Activated CD8-positive, alpha-beta memory T cell treated with anti-CD3 and anti-CD28 coated beads, Interleukin-2, amount 50 U/mL, for 1 hour (primary cell): ENCODE results near the gene WIPI1.
"Not testable (repeated sequence)": the region's sequence is repeated elsewhere in the genome, so short reads cannot be mapped to it uniquely, and the experiment has no call there.

Experiments
- DNase-seq: peaks from one replicate; pipeline ENCODE4 v3.0.0-alpha.2; 2020; ENCODE audit errors: extremely low read depth

Gene WIPI1

DNA sequence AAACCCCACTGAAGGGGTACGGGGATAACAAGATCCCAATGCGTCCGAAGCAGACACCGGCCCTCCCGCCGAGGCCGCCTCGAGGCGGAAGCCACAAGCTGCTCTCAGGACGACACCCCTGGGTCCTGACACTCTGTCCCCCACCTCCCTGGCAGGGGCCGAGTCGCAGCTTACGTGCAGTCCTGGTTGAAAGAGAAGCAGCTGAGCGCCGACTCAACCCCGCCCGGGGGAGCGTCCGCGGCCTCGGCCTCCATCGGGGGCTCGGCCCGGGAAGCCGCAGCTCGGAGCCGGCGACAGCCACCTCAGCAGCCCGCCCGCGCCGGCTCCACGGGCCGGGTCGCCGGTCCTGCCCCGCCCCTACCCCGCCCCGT is at the start of gene WIPI1:
TSS of gene WIPI1 (minus strand) at position 329 of the 371 bp plus-strand sequence. CDS start at position 254, 75 bp downstream.
- DNase-seq, result no peak

DNA sequence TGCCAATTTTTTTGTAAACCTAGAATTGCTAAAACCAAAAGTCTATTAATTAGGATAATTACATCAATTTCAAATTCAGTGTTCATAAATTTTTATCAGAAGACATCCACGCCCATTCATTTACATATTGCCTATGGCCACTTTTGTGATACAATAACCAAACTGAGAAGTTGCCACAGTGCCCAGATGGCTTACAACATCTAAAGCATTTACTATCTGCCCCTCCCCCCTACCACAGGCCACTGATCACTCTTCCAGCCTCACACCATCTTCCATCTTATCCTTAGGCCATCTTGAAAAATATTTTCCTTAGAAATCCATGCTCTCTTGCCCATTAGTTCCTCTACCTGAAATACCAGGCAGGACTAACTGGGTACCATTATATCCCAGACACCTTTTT is 48.7 kb upstream of the WIPI1 start:
- DNase-seq, result no peak

DNA sequence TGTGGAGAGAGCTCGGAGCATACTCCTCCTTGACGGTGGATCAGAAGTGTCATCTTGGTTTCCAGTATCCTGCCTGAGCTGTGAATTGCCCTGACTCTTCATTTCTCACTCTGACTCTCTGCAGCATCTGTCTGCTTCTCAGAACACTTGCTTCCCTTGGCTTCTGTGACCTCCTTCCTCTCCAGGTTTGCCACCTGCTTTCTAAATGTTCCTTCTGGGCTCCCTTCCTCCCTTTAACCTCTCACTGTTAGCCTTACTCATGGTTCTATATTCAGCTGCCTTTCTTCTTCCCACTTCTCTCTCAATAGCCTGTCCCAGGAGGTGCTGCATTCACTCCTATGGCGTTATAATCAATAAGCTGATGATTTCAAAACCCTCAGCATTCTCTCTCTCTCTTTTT is 43.8 kb upstream of the WIPI1 start:
- no peak for DNase-seq

- no peak for DNase-seq
These were observed 42.3 kb upstream of the WIPI1 start for GRCh38 chr17:68499587-68499986.

GRCh38 chr17:68498479-68499326 is 41.4 kb upstream of the WIPI1 start:
- no peak for DNase-seq

- DNase-seq, result no peak
These were observed 40.6 kb upstream of the WIPI1 start for GRCh38 chr17:68497885-68498319.

GRCh38 chr17:68495081-68495480 is 37.8 kb upstream of the WIPI1 start:
- no peak for DNase-seq

DNA sequence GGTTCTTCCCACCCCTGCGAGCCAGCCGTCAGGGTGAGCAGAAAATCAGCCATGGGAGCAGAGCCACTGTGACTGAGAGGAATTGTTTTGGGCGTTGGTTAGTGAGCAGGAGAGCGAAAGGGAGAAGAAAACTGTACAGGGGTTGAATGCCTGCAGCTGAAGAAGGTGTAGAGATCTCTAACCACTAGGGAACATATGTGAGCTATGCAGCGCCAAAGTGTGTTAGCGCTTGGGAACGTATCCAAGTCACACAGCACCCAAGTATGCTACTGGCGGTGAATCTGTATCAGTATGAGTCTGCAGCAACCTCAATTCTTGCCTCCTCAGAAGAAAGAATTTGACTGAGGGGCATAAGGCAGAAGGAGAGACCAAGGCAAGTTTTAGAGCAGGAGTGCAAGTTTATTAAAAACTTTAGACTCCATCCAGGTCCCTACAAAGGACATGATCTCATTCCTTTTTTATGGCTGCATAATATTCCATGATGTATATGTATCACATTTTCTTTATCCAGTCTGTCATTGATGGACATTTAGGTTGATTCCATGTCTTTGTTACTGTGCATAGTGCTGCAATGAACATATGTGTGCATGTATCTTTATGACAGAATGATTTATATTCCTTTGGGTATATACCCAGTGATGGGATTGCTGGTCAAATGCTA is 35.2 kb upstream of the WIPI1 start:
- not testable (repeated sequence) for DNase-seq

DNA sequence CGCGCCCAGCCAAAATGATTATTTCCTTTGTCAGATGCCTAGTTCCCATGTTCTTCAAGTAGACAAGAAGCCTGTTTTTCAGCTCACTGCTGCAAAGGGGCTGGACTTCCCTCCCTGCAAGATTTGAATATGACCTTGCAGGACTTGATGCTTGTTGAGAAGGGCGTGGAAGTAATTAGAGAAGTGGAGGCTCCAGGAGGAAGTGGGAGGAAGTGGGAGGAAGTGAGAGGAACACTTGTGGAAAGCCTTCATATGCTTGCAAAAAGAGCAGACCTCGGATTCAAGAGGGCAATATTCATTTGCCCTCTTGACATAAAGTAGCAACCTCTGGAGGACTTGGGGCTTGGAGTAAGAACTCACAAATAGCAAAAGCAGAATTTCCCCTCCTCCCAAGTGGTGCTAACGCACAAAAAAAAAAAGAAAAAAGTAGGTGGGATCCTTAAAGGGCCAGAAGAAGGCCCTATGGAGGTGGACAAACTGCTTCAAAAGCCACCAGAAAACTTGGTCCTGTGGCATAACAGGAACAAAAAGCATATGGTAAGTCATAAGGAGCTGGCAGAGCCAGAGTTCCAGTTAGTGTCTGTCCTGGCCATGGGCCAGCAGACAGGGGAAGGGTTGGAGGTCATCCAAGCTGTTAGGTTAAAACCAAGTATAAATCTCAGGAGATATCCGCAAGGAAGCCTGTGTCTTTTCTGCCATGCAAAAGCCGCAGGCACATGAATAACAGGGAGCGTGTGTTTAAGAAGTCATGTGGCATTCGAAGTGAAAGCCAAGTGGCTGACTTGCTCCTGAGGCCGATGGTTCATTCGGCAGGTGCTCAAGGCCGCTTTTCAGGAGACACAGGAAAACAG is 34.3 kb upstream of the WIPI1 start:
- DNase-seq, result no peak

GRCh38 chr17:68489919-68490318 is 32.6 kb upstream of the WIPI1 start:
- no peak for DNase-seq

GRCh38 chr17:68484458-68484857 is 27.2 kb upstream of the WIPI1 start:
- no peak for DNase-seq

DNA sequence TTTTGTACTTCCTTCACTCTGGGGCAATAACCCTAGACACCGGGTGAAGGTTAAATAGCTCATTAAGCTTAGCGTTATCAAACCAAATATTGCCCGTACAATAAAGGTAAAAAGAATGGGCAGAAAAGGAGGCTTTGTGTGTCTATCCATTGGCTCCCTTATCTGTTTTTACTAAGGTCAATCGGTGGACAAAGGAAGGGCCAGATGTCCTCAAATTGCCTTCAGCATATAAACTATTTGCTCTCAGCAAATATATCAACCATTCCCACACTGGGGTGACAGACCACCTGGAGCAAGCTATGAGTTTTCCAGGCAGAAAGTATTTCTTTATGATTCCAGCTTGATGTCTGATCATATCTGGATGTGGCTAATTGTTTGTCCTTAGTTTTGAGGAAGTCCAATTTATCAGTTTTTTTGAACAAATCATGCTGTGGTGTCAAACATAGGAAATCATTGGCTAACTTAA is 25.3 kb upstream of the WIPI1 start:
- no peak for DNase-seq

- no peak for DNase-seq
These were observed 23.6 kb upstream of the WIPI1 start for GRCh38 chr17:68480885-68481284.

GRCh38 chr17:68470961-68471360 is 13.7 kb upstream of the WIPI1 start:
- no peak for DNase-seq

DNA sequence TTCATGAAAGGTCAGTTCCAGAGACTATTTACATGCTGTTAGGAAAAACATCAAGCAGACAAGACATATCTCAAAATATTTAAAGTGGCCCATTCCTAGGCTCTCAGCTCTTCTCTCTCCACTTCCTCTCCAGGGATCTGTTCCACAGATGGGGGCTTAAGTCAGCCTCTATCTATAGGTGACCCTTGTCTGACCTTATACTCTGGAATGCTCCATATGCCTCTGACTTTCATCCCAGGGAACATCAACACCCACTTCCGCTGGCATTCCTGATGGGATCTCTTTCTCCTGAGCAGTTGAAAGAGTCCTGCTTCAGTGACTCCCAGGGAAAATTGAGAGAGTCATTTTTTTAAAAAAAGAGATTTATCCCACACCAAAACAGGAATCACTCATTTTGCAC is 11.5 kb upstream of the WIPI1 start:
- DNase-seq, result no peak

DNA sequence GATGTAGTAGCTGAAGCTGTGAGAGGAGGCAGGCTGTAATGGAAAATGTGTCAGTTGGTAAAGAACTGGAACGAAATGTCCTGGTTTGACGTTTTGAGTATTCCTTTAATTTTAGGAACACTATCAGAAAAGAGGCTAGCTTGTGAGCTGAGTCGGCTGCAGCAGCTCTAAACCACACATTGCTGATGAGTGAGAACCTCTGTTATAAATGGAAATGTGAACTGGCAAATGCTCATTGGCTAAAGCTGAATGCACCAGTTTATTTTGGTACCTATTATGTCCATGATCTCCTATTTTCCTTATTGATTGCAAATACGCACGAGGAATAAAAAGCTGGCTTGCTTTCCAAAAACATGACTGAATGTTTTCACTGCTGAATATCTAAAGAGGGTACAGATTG is 11.0 kb upstream of the WIPI1 start:
- DNase-seq, result no peak

GRCh38 chr17:68463211-68464019 is 6.1 kb upstream of the WIPI1 start:
- no peak for DNase-seq

DNA sequence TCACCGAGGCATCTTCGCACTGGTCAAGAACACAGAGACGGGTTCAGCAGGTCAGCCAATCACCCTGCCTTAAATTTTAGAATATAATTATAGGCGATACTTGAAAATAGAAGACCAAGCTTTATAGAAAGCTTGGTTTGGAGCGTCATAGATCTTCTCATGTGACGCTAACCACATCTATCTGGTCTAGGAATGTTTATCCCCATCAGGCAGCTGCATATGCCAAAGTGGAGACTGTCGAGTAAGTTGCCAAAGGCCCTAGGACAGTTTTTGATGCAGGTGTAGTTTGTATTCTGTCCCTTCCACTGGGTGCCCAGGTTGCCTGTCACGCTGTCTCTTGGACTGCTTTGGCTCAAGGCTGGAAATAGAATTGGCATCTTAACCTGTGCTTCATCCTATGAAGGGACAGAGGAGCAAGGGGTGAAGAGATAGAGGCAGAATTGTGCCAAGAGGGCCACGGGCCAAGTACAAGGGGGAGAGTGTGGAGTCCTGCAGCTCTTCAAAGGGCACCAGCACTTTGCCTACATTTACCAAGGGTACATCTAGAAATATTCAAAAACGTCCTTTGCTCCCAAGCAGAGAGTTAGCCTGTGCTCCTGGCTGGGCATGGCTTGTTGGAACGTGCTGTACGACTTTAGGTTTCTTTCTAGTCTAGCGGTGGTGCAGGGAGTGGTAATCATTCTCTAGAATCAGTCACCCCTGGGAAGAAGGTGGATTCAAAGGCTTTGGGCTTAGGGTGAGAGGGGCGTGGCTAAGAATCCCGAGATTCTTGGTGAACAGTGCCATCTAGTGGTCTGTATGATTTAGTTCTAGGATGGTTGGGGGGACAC is 5.3 kb upstream of the WIPI1 start:
- DNase-seq, result peak; percentile 54

GRCh38 chr17:68461589-68461988 is 4.3 kb upstream of the WIPI1 start:
- DNase-seq, result no peak

DNA sequence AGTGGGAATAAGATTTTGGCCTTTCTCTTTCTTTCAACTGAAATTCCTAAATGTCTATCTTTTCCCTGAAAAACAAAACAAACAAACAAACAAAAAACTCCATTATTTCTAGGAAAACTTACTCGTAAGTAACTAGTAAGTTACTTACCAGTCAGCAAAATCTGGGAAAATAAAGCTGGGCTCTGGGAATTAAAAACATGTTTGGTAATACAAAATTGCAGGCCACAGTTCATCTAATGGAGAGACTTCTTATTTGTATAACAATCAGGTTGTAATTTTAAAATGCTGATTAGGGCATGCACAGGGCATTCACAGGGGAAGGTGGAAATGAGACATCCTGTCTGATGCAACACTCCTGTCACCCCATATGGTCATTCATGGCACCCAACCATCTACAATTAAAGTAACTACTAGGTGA is 3.8 kb upstream of the WIPI1 start:
- DNase-seq, result no peak
